HepG2 (cell line): ENCODE measurements around the gene SIVA1. TPM values are rescaled to one million over a fixed set of nuclear protein-coding genes. Genes with fewer than 3 reads are reported as not detected.

ENCODE experiments used
- ATAC-seq: fragments of 200-7000 bp; cut with Tn5 transposase; 3 replicates; pipeline ENCODE4 v1.9.1; 2020; ENCODE audit warnings: mild to moderate bottlenecking, moderate library complexity
- BruUV-seq: library from RNA; stranded (reverse); fragments of 400-500 nt; replicated peaks from 2 replicates; lab custom pipeline; 2021; lab: Mats Ljungman, UMichigan
- CTCF ChIA-PET: fragments of 300-600 bp; formaldehyde crosslinking; extraction: SDS; loops from one replicate; lab custom pipeline; 2021; ENCODE audit warnings: low total read pairs, inconsistent platforms, low intra/inter-chr PET ratio; lab: Yijun Ruan, JAX
- POLR2A ChIA-PET: fragments of 350-600 bp; sonication (Branson Sonifier 250); formaldehyde crosslinking; loops from one replicate; lab custom pipeline; 2020; ENCODE audit warnings: antibody characterized with exemption, inconsistent platforms; lab: Yijun Ruan, JAX
- DNase-seq: peaks from one replicate; pipeline ENCODE4 v3.0.0-alpha.2; 2015; ENCODE audit warnings: low spot score
- FAIRE-seq: peaks from 3 replicates; lab custom pipeline; 2011; peaks lifted over from hg19 to GRCh38; lab: Jason Lieb, UNC
- H2AFZ ChIP-seq: one replicate; pipeline ENCODE4 v1.6.1; 2011; ENCODE audit warnings: low read length, inconsistent platforms
- H3K27ac ChIP-seq: fragments of 300-600 bp; 3 replicates; pipeline ENCODE4 v1.8.0; 2011; ENCODE audit warnings: mixed run types, mild to moderate bottlenecking, mixed read lengths, low read length, inconsistent platforms; ENCODE audit not compliant: insufficient read depth; ENCODE audit errors: extremely low read length
- H3K27me3 ChIP-seq, 2 experiments: fragments of 200-600 bp in 1 of 2; 2 replicates in 1 of 2; 3 replicates in 1 of 2; pipeline versions ENCODE4 v1.6.0 to v1.8.0; 2011; ENCODE audit warnings: low read length in 2 of 2, mild to moderate bottlenecking in 2 of 2, moderate library complexity in 2 of 2, inconsistent platforms in 1 of 2; ENCODE audit not compliant: insufficient read depth in 2 of 2, control insufficient read depth in 1 of 2
- H3K36me3 ChIP-seq, 2 experiments: fragments of 200-600 bp in 1 of 2; replicated peaks in 1 of 2; 2 replicates in 1 of 2; 3 replicates in 1 of 2; pipeline versions ENCODE4 v1.5.1 to v1.8.0; 2011; ENCODE audit warnings: low read length in 2 of 2, inconsistent platforms in 1 of 2; ENCODE audit not compliant: insufficient read depth in 2 of 2, control insufficient read depth in 1 of 2
- H3K4me1 ChIP-seq: 2 replicates; pipeline ENCODE4 v1.5.1; 2012; ENCODE audit warnings: low read length, inconsistent platforms; ENCODE audit not compliant: insufficient read depth
- H3K4me2 ChIP-seq: 2 replicates; pipeline ENCODE4 v1.6.0; 2011; ENCODE audit warnings: low read depth, low read length, inconsistent platforms
- H3K4me3 ChIP-seq, 3 experiments: fragments of 200-600 bp in 1 of 3; sonication (generic), shearing (Covaris generic) in 1 of 3; replicated peaks in 1 of 3; 2 replicates each; pipeline ENCODE4 v1.5.1; 2011 to 2016; ENCODE audit warnings: low read length in 3 of 3, inconsistent platforms in 2 of 3, low read depth in 2 of 3, mild to moderate bottlenecking in 2 of 3, control low read depth in 1 of 3, mixed read lengths in 1 of 3; ENCODE audit not compliant: insufficient read depth in 1 of 3
- H3K79me2 ChIP-seq: one replicate; pipeline ENCODE4 v1.6.1; 2011; ENCODE audit warnings: low read length, inconsistent platforms; ENCODE audit not compliant: insufficient read depth
- H3K9ac ChIP-seq: 2 replicates; pipeline ENCODE4 v1.6.0; 2011; ENCODE audit warnings: mild to moderate bottlenecking, low read depth, low read length, inconsistent platforms; ENCODE audit not compliant: insufficient read depth
- H3K9me3 ChIP-seq: 2 replicates; pipeline ENCODE4 v1.5.1; 2012; ENCODE audit warnings: mild to moderate bottlenecking, low read length
- H4K20me1 ChIP-seq: 2 replicates; pipeline ENCODE4 v1.6.0; 2011; ENCODE audit warnings: inconsistent platforms, mild to moderate bottlenecking, low read length, moderate library complexity; ENCODE audit not compliant: insufficient read depth
- HMGA1 ChIP-seq: sonication (generic); formaldehyde crosslinking; conservative IDR thresholded peaks from 2 replicates; pipeline ENCODE4 v1.4.0; 2020; ENCODE audit warnings: missing genetic modification reagents
- KLF16 ChIP-seq, 2 experiments: sonication (generic) in 1 of 2; formaldehyde crosslinking in 1 of 2; IDR thresholded peaks; 2 replicates each; pipeline versions ENCODE4 v1.6.1 to v1.8.0; 2016 to 2023; ENCODE audit warnings: missing genetic modification reagents in 2 of 2, missing compliant biosample characterization in 1 of 2
- NR2F2 ChIP-seq: IDR thresholded peaks from 2 replicates; pipeline ENCODE4 v1.6.1; 2012; ENCODE audit warnings: low read depth, inconsistent platforms, borderline replicate concordance
- PITX1 ChIP-seq: sonication (generic); formaldehyde crosslinking; IDR thresholded peaks from 2 replicates; pipeline ENCODE4 v1.5.1; 2020; ENCODE audit warnings: mild to moderate bottlenecking, missing genetic modification reagents
- PPARG ChIP-seq: conservative IDR thresholded peaks from 2 replicates; pipeline ENCODE4 v1.6.1; 2016; ENCODE audit warnings: missing biosample characterization, missing genetic modification reagents
- SP140L ChIP-seq: sonication (generic); formaldehyde crosslinking; IDR thresholded peaks from 2 replicates; pipeline ENCODE4 v1.4.0; 2020; ENCODE audit warnings: missing genetic modification reagents, borderline replicate concordance
- SP5 ChIP-seq: IDR thresholded peaks from 2 replicates; pipeline ENCODE4 v1.6.1; 2016; ENCODE audit warnings: low read depth, borderline replicate concordance
- ZBTB7B ChIP-seq: sonication (generic); formaldehyde crosslinking; IDR thresholded peaks from 2 replicates; pipeline ENCODE4 v1.4.0; 2020; ENCODE audit warnings: missing genetic modification reagents
- ZNF121 ChIP-seq: sonication (generic); formaldehyde crosslinking; IDR thresholded peaks from 2 replicates; pipeline ENCODE4 v1.5.0; 2020; ENCODE audit warnings: mild to moderate bottlenecking, missing genetic modification reagents
- ZNF274 ChIP-seq: sonication (generic); formaldehyde crosslinking; IDR thresholded peaks from 2 replicates; pipeline ENCODE4 v1.5.1; 2020; ENCODE audit warnings: mild to moderate bottlenecking, missing genetic modification reagents
- ZNF282 ChIP-seq: fragments of 450-650 bp; IDR thresholded peaks from 2 replicates; pipeline ENCODE4 v1.6.1; 2018; ENCODE audit not compliant: partially characterized antibody
- ZNF780A ChIP-seq: sonication (generic); formaldehyde crosslinking; IDR thresholded peaks from 2 replicates; pipeline ENCODE4 v1.8.0; 2022; ENCODE audit warnings: mild to moderate bottlenecking, missing genetic modification reagents, moderate library complexity
- WGBS: methylation state at CpG from one replicate; pipeline ENCODE4 v1.1.6; 2017; ENCODE audit warnings: low lambda C conversion rate; 5-methylcytosine and 5-hydroxymethylcytosine counted together
- in situ Hi-C: cut with HindIII; loops from 2 replicates; pipeline ENCODE4 v1.10.0; 2017; ENCODE audit warnings: low pct_unique_long_range_greater_than_20kb; ENCODE audit not compliant: extremely low pct_ligation_motif_present
- intact Hi-C: fragments of 100-400 bp; cut with micrococcal nuclease; formaldehyde crosslinking; loops from one replicate; pipeline ENCODE4 v1.10.0; 2022; ENCODE audit not compliant: unreplicated experiment
- polyA plus RNA-seq, 8 experiments: library from polyadenylated mRNA; depleted of rRNA in 3 of 8; stranded (reverse) in 7 of 8; unstranded in 1 of 8; fragments of >200 nt; fragmentation: Illumina TruSeq in 4 of 8; extraction: Trizol in 4 of 8; gene quantifications; 2 replicates each; pipeline versions ENCODE4 v1.2.1 to v1.2.3, GENCODE V29; 2011 to 2016; ENCODE audit warnings: low read depth in 4 of 8, missing spikeins in 1 of 8, mixed read lengths in 1 of 8; ENCODE audit not compliant: insufficient read depth in 1 of 8
- total RNA-seq, 5 experiments: library from RNA; depleted of rRNA; stranded (reverse); fragments of >200 nt; fragmentation: Illumina TruSeq; extraction: Trizol; gene quantifications; 2 replicates each; pipeline ENCODE4 v1.2.3, GENCODE V29; 2016; ENCODE audit warnings: low read depth in 1 of 5
- TF ChIP-seq, protein P1 (sequence below), 2 experiments: fragments of 450-650 bp in 1 of 2; sonication (generic) in 1 of 2; formaldehyde crosslinking in 1 of 2; IDR thresholded peaks; 2 replicates each; pipeline versions ENCODE4 v1.6.1 to v1.8.0; 2016 to 2022; ENCODE audit warnings: antibody characterized with exemption in 1 of 2, mild to moderate bottlenecking in 1 of 2, missing genetic modification reagents in 1 of 2
- TF ChIP-seq, protein P2 (sequence below): sonication (generic); formaldehyde crosslinking; IDR thresholded peaks from 2 replicates; pipeline ENCODE4 v1.4.0; 2020; ENCODE audit warnings: mild to moderate bottlenecking, missing genetic modification reagents
- TF ChIP-seq, protein P3 (sequence below): IDR thresholded peaks from 2 replicates; pipeline ENCODE4 v1.6.1; 2016

Gene SIVA1
- total and polyA plus RNA-seq, 2 of the 13 experiments (the other 11 are each of a cell fraction or from before 2014, with no cell fraction given), result 123 to 186 TPM

DNA sequence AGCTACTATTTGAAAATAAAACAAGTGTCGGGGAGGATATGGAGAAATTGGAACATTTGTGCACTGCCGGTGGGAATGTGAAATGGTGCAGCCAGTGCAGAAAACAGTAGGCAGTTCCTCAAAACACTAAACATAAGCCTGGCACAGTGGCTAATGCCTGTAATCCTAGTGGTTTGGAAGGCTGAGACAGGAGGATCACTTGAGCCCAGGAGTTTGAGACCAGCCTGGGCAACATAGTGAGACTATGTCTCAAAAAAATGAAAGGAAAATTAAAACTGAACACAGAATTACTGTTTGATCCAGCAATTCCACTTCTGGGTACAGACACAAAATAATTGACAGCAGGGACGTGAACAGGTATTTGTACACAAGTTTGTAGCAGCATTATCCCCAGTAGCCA lies 12.6 kb downstream of the SIVA1 start:
- no peaks in the 10 kb centered on the region for H3K9me3 ChIP-seq
- in situ Hi-C loops, result loop anchor here (5.0 kb wide), 2 partner anchors 57 to 102 kb away; partner anchors contain the start of gene CEP170B
- DNase-seq, result no peak
- H3K4me1 ChIP-seq, result peaks cover 60% of the 10 kb centered on the region
- peaks cover 69% of the 10 kb centered on the region for H3K79me2 ChIP-seq
- no peaks in the 10 kb centered on the region; a peak in 1 of 5 replicates for H3K27me3 ChIP-seq
- FAIRE-seq, result no peak
- intact Hi-C loops, result no loop called here
- ChIA-PET CTCF (no interaction called here), POLR2A (interaction anchor here (1.6 to 4.1 kb wide), 7 partner anchors 10 to 99 kb away, joined by 5 to 72 read pairs (median 21); partner anchors contain the start of genes CEP170B and SIVA1)
- no peak overlapping the region for H2AFZ ChIP-seq
- BruUV-seq, result no TSS peak
- H3K4me3 ChIP-seq, result peak overlapping the region; percentile 74 to 81 (median 75)
- H4K20me1 ChIP-seq, result peaks cover 41% of the 10 kb centered on the region
- H3K9ac ChIP-seq, result peak overlapping the region; percentile 91
- H3K27ac ChIP-seq, result peak overlapping the region; percentile 86
- ATAC-seq, result no peak
- H3K4me2 ChIP-seq, result peak overlapping the region; percentile 85
- peaks cover 2 to 19% of the 10 kb centered on the region in 2 experiments; a peak in 3 of 5 replicates for H3K36me3 ChIP-seq
- under 1% methylated on average over 3 of the region's 3 CpGs for WGBS
- no peak for TF ChIP-seq ZBTB7B (CRISPR knock-in tag)
- TF ChIP-seq ZNF282, result no peak
- peak; percentile 77 for TF ChIP-seq ZNF121 (CRISPR knock-in tag)
- no peak for TF ChIP-seq PITX1
- no peak for TF ChIP-seq SP140L (CRISPR knock-in tag)
- TF ChIP-seq ZNF780A (CRISPR knock-in tag), result no peak
- TF ChIP-seq, protein P1, sequence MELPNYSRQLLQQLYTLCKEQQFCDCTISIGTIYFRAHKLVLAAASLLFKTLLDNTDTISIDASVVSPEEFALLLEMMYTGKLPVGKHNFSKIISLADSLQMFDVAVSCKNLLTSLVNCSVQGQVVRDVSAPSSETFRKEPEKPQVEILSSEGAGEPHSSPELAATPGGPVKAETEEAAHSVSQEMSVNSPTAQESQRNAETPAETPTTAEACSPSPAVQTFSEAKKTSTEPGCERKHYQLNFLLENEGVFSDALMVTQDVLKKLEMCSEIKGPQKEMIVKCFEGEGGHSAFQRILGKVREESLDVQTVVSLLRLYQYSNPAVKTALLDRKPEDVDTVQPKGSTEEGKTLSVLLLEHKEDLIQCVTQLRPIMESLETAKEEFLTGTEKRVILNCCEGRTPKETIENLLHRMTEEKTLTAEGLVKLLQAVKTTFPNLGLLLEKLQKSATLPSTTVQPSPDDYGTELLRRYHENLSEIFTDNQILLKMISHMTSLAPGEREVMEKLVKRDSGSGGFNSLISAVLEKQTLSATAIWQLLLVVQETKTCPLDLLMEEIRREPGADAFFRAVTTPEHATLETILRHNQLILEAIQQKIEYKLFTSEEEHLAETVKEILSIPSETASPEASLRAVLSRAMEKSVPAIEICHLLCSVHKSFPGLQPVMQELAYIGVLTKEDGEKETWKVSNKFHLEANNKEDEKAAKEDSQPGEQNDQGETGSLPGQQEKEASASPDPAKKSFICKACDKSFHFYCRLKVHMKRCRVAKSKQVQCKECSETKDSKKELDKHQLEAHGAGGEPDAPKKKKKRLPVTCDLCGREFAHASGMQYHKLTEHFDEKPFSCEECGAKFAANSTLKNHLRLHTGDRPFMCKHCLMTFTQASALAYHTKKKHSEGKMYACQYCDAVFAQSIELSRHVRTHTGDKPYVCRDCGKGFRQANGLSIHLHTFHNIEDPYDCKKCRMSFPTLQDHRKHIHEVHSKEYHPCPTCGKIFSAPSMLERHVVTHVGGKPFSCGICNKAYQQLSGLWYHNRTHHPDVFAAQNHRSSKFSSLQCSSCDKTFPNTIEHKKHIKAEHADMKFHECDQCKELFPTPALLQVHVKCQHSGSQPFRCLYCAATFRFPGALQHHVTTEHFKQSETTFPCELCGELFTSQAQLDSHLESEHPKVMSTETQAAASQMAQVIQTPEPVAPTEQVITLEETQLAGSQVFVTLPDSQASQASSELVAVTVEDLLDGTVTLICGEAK (IDR thresholded peaks at IDR 0.05), result no peak
- TF ChIP-seq, protein P1 (CRISPR knock-in tag; IDR thresholded peaks at IDR 0.05), result no peak
- TF ChIP-seq, protein P2, sequence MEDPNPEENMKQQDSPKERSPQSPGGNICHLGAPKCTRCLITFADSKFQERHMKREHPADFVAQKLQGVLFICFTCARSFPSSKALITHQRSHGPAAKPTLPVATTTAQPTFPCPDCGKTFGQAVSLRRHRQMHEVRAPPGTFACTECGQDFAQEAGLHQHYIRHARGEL, result no peak
- TF ChIP-seq PPARG (CRISPR knock-in tag), result no peak
- TF ChIP-seq SP5 (CRISPR knock-in tag), result no peak
- TF ChIP-seq, protein P3, sequence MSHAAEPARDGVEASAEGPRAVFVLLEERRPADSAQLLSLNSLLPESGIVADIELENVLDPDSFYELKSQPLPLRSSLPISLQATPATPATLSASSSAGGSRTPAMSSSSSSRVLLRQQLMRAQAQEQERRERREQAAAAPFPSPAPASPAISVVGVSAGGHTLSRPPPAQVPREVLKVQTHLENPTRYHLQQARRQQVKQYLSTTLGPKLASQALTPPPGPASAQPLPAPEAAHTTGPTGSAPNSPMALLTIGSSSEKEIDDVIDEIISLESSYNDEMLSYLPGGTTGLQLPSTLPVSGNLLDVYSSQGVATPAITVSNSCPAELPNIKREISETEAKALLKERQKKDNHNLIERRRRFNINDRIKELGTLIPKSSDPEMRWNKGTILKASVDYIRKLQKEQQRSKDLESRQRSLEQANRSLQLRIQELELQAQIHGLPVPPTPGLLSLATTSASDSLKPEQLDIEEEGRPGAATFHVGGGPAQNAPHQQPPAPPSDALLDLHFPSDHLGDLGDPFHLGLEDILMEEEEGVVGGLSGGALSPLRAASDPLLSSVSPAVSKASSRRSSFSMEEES (CRISPR knock-in tag), result no peak
- TF ChIP-seq ZNF274 (CRISPR knock-in tag), result no peak
- no peak for TF ChIP-seq KLF16 (CRISPR knock-in tag; IDR thresholded peaks at IDR 0.05)
- TF ChIP-seq HMGA1, result no peak
- no peak for TF ChIP-seq NR2F2
